ENCODE results near the gene CDKL1. TPM values are rescaled to one million over a fixed set of nuclear protein-coding genes. Genes with fewer than 3 reads are reported as not detected.

Gene CDKL1
- 1 to 10 TPM; 7.0 to 9.0 (median 8.3) TPM for polyA plus RNA-seq (ENCODE audit: insufficient read length in 3 of 3)

DNA sequence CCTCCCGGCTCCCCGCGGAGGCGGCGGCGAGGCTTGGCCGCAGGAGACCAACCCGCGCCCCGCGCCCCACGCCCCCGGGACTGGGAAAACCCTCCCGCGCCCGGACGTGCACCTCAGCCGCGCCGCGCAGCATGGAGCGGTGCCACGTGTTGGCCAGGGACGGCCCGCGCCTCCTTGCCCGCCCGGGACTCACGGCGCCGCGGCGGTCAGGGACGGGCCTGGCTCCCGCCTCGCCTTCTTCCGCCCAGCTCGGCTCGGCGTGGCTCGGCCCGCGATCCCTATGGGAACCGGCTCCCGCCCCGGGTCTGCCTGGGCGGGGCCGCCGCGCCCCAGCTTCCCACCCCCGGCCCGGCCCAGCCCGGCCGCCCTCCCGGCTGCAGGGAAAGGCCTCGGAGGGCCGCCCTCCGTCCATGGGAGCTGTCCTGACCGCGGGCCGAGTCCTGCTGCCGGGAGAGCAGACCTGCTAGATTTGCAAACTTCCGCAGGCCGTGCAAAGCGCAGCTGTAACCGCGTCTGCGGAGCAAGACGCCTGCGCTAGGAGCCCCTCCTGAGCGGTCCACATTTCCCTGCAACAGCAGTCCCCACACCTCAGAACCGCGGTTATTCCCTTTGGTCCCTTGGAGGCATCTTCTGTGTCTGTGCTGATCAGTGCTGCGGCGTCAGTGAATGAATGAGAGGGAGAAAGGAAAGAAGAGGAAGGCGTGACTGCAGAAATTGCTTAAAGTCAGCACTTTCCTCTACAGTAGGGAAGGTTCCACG lies at the start of gene CDKL1:
Gene CDKL1 (minus strand): TSS at position 251 of the 759 bp plus-strand sequence. CDS start 1,013 bp downstream, outside the sequence.
- peak in 1 of 3 donors; percentile 50 for DNase-seq (ENCODE audit: low read depth in 3 of 3, low spot score in 2 of 3)

DNA sequence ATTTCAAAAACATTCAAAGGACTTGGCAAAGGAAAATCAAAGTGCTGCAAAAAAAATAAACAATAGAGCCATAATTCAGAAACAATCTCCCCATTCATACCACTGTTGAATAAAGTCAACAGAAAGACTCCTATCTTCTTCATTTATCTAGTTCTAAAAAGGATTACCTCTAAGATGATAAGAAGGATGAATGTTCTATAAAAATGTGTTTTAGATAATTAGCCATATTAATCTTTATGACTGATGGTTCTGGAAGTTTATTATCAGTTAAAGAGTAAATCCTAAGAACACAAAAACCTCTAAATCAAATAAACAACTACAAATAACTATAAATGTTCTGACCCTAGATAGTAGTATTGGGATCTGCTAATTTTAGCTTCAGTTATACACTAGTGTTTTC lies 37.8 kb upstream of the CDKL1 start:
- DNase-seq (ENCODE audit: low read depth in 3 of 3, low spot score in 2 of 3): no peak

DNA sequence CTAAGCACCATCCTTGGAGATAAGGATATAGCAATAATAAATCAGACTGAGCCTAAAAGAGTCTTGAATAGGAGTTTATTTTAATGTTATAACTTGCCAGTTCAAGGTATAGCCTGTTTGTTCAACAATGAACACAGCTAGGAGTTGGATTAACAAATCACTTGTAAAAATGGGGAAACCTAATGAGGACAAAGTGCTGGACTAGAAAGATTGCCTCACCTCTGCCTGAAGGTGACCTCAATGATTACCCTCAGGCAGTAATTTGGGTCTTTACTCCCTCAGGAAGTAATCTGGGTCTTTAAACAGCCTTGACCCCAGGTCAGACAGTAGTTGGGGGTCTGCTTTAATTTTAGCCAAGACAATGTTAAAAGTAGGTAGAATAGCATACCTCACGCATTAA lies 35.5 kb upstream of the CDKL1 start:
- no peak for DNase-seq (ENCODE audit: low read depth in 3 of 3, low spot score in 2 of 3)

DNA sequence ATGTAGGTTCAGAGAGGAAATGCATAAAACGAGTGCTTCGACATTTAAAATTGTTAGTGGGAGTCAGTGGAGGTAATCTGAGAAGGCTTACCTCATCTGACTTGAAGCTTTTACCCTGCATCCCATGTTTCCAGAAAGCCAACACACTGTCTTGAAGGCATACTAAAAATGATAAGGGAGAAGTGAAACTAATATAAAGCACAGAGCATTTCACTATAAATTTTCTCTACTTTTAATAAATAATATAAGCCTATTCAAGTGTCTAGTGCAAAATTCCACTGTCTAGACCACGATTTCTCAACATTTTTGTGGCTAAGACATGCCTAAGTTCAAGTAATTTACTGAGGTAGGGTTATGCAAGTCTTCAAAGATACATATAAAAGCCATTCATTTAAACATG lies 29.1 kb upstream of the CDKL1 start:
- peak in 1 of 3 donors; percentile 18 for DNase-seq (ENCODE audit: low read depth in 3 of 3, low spot score in 2 of 3)

DNA sequence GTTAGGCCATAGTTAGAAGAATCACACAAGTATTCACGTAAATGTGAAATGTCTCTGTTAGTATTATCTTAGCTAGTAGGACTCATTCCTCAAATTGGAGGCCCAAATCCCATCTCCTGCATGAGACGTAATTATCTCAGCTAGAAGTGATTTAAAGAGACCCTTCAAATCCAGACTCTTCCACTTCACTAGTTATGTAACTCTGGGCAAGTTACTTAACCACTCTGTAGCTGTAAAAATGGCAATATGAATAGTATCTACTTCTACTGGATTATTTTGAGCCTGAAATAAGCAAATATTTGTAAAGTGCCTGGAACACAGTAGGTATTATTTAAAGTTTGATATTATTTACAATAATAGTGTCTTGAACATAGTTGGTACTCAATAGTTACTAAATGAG lies 28.4 kb upstream of the CDKL1 start:
- DNase-seq (ENCODE audit: low read depth in 3 of 3, low spot score in 2 of 3): no peak

DNA sequence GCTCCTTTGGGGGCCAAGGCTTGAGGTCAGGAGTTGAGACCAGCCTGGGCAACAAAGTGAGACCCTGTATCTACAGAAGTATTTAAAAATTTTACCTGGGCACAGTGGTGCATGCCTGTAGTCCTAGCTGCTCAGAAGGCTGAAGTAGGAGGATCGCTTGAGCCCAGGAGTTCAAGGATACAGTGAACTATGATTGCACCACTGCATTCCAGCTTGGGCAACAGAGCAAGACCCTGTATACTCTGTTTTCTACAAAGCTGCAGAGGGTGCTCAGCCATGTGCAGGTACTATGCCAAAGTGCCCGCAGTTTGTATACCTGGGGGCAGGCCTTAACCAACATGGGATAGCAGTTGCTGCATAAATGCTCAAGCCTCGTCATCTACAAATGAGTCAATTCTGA lies 26.8 kb upstream of the CDKL1 start:
- no peak for DNase-seq (ENCODE audit: low read depth in 3 of 3, low spot score in 2 of 3)

DNA sequence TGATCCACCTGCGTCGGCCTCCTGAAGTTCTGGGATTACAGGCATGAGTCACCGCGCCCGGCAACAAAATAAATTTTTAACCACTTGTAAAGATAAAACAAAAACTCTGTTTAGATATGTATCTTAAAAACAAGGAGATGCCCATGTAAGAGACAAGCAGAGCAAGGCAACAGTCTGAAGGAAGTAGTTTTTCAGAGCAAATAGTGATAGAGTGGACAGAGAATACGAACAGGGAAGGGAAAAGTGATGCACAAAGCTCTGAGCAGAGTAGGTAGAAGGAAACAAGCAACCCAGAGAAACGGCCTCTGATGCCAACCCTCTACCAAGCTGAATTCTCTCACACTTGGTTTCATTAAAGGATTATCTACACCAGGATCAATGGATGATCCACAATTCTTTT lies 24.8 kb upstream of the CDKL1 start:
- no peak for DNase-seq (ENCODE audit: low read depth in 3 of 3, low spot score in 2 of 3)

DNA sequence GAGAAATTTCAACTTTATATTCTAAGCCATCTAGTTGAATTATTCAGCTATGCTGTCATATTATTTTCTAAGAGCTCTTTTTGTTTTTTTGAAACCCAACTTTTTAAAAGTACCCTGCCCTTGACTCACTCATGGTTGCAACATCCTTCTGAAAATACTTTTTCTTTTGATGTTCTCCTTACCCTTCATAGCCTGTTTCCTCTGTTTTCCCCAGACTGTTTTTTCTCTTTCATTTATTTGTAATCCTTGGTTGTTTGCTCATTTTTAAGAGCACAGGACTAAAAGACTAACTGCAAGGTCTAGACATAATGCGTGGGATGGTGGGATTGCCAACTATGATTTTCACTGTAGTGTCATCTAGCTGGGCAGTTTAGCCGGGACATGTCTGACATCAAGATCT lies 21.2 kb upstream of the CDKL1 start:
- no peak for DNase-seq (ENCODE audit: low read depth in 3 of 3, low spot score in 2 of 3)

DNA sequence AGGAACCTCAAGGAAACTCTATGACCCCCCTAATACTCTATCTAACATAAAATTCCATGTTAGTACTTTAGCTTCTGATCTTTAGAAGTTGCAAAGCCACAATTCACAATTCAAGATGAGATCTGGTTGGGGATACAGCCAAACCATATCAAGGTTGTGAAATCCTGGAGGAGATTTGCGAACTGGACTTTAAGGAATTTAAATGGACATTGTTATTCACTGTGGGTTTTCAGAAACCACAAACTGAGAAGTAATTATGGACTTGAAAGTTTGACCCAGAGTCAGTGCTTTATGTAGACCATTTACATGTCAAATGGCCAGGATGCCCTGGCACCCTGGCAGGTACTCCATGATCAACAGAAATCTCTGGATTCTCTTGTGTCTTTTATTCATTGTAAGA lies 14.2 kb upstream of the CDKL1 start:
- DNase-seq (ENCODE audit: low read depth in 3 of 3, low spot score in 2 of 3): no peak

DNA sequence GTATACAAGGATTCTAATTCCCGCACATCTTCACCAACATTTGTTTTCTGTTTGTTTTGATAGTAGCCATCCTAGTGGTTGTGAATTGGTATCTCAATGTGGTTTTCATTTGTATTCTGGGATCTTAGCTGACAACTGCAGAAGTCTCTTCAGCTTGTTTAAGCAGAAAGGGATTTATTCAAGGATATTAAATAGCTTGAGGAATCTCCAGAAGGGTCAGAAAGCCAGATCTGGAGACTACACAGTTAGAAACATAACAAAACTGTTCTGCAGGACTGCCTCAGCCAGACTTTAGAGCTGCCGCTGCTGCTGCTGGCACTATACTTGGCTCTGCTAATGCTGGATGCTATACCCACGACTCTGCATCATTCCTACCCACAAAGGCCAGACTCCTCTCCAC lies 13.4 kb upstream of the CDKL1 start:
- no peak for DNase-seq (ENCODE audit: low read depth in 3 of 3, low spot score in 2 of 3)

DNA sequence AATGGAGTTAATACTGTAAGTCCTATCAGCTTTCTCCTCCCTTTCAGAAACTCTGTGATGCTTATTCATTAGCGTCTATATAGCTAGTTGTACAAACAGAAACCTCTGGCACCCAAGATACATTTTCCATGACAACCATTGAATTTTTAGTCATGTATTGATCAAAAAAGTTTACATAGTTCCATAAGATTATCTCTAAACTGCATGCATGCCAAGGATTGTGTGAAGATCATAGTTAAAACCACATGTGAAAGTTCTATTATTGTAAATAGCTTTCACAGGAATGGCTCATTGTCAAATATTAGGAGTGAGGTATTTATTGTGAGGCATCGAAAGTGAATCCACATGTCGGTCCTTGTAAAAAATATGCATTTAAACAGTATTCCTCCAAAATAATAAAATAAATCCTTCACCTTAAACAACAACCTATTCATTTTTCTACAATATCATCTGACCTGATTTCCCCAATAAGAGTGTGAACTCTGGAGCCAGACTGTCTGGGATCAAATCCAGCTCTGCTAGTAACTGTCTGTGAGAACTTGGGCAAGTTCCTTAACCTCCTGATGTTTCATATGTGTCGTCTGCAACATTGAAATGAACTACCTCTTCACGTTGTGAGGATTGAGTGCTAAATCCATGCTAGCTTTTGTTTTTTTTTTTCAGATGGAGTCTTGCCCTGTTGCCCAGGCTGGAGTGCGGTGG lies 10.6 kb upstream of the CDKL1 start:
- no peak for DNase-seq (ENCODE audit: low read depth in 3 of 3, low spot score in 2 of 3)

DNA sequence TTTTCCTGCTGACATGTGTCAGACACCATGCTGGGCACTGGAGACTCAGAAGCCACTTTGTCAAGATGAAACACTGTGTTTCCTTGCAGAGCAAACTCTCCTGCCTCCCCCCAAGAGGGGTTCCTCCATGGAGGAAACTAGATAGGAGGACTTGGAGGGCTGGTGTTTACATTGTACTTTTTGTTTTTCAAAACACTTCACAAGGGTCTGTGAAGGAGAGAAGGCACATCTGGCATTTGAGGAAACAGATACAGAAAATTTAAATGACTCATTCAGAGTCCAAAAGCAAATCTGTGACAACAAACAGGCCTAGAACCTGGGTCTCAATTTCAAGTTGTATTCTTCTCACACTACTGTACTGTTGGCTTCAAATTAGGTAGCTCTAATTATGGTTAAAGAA lies 6.7 kb upstream of the CDKL1 start:
- DNase-seq (ENCODE audit: low read depth in 3 of 3, low spot score in 2 of 3): no peak

DNA sequence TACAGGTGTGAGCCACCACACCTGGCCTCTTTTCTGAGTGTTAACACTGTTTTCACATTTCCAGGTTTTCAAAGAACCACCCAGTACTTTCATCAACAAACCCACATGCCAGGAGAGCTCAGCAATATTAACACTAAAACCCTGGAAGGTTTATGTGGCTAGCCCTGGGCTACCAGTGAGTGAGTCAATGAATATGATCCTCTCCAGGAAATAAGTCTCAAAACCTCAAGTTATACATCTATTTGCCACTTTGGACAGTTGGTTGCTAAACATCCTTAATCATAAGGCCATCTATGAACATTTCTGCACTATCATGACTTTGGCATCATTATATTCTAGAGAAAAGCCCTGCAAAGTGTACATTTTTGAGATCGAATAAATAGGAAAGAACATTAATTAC lies 6.3 kb upstream of the CDKL1 start:
- DNase-seq (ENCODE audit: low read depth in 3 of 3, low spot score in 2 of 3): no peak

DNA sequence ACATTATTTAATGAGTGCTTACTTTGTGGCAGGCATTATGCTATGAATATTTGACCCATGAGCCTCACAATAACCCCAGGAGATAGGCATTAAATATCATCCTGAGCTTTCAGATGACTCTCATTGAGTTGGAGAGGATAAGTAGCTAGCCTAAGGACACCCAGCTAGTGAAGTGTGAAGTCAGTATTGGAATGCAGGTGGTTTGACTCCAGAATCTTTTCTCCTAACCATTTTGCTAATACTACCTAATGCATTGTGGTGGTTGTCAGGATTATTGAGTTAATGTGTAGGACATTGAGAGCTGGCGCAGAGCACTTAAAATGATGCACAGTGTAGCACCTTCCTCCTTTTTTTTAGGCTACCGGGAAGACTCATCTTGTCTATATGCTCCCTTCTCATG lies 3.8 kb upstream of the CDKL1 start:
- DNase-seq (ENCODE audit: low read depth in 3 of 3, low spot score in 2 of 3): no peak

DNA sequence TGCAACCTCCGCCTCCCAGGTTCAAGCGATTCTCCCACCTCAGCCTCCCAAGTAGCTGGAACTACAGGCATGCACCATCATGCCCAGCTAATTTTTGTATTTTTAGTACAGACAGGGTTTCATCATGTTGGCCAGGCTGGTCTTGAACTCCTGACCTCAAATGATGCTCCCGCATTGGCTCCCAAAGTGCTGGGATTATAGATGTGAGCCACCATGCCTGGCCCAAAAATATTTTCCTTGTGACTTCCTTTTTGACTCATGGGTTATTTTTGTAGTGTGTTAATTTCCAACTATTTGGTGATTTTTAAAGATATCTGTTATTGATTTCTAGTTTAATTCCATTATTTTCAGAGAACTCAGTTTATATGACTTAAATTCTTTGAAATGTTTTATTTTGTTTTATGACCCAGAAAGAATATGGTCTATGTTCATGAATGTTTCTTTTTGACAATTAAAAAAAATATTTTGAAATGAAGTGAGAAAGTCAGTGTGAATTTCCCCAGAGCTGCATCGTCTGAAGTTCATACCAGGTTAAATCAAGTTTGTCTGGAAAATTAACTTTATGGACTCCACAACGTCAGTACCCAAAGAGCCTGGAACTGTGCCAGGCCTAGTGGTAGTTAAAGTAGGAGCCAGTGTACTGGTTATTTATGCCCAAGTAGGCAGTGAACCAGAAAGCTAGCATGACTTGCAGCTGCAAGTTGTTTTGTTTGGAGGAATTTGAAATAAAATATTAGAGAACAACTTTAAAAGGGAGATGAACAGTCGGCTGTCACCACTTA lies 2.8 kb upstream of the CDKL1 start:
- DNase-seq (ENCODE audit: low read depth in 3 of 3, low spot score in 2 of 3): no peak

DNA sequence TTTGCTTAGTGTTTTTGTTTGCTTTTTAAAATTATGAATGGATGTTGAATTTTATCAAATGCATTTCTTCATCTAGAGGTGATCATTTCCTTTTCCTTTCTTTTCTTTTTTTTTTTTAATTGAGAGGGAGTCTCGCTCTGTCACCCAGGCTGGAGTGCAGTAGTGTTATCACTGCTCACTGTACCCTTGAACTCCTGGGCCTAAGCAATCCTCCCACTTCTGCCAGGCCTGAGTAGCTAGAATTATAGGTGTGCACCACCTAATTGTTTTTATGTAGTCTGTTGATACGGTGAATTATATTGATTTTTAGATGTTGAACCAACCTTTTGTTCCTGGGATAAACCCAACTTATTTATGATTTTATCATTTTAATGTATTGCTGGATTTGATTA lies 1.5 kb upstream of the CDKL1 start:
- DNase-seq (ENCODE audit: low read depth in 3 of 3, low spot score in 2 of 3): no peak

DNA sequence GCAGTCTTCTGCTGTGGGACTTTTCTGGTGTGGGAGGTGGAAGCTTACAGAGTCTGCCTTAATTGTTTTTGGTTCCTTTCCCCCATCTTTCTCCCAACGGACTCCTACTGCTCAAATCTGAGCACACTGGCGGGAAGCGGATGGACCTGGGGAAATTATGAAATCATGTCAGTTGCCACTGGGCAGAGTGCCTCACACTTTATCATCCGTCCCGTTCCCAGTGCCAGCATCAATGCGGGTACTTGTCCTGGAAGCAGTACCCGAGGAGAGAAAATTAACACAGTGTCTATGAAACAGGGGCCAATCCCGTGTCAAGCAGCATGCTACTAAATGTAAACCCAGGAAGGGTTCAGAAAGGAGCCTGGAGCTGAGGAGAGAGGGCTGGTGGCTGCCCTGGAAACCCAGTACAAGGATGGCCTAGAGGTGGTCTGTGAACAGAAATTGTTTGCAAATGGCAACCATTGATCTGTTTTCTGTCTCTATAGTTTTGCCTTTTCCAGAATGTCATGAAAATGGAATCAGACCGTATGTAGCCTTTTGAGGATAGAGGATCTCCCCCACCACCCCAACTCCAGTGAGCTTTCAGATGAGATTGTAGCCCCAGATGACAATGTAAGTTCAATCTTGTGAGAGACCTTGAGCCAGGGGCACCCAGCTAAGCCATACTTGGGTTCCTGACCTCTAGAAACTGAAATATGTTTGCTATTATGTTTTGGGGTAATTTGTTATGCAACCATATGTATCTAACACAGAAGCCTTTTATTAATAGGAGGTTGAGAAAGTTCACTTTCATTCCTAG lies 908 bp upstream of the CDKL1 start:
- DNase-seq (ENCODE audit: low read depth in 3 of 3, low spot score in 2 of 3): no peak

DNA sequence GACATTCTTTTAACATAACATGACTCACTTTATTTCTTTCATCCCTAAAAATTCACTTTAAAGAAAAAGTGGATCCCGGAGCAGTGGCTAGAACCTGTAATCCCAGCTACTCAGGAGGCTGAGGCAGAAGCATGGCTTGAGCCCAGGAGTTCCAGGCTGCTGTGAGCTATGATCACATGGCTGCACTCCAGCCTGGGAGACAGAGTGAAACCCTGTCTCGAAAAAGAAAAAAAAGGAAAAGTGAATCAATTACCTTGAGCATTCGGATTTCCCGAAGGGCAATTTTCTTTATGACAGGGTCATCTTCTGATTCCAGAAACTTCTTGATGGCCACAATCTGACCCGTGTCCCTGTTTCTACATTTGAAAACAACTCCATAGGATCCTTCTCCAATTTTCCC lies 1.2 kb downstream of the CDKL1 start:
- DNase-seq (ENCODE audit: low read depth in 3 of 3, low spot score in 2 of 3): no peak

DNA sequence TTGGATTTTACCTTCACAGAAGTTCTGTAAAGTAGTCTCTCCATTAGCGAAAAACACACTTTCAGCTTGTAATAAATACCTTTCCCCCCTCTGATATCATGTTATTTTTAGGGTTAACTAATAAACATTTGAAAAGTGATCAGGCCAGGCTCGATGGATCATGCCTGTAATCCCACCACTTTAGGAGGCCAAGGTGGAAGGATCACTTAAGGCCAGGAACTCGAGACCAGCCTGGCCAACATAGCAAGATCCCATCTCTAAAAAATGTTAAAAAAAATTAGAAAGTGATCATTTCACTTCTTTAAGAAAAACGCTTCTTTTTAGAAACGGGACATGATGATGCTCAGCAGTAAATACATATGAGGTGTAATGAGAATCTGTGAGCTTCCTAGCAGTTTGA lies 2.0 kb downstream of the CDKL1 start:
- DNase-seq (ENCODE audit: low read depth in 3 of 3, low spot score in 2 of 3): no peak

DNA sequence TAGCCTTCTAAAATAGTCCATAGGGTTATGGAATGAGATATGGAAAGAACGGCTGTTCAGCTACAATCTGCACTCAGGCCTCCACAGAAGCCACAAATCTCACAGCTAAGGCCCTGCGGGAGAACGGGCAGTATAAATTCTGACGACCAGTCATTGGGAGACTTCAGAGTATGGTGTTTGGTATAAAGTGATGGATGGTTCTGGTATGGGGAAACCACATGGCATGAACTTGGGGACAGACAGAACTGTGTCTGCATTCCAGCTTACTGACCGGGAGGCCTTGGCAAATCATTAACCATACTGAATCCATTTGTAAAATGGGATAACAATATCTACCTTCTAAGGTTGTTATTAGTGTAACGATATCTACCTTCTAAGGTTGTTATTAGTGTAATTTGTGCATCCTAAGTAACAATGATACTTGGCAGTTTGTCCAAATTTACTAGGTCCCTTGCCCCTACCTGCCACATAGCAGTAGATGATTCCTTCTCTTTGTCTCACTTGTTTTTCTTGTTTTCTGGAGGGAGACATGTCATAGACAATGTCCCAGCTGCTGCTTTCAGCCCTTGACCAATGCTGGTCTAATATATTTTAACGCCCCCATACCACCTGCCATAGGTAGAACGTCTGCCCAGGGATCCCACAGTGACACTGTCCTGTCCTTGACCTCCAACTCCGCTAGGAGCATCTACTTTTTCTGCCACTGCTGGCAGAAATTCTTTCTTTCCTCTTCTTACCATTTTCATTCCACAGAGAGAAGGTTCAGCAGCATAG lies 6.8 kb downstream of the CDKL1 start:
- no peak for DNase-seq (ENCODE audit: low read depth in 3 of 3, low spot score in 2 of 3)
